Breast epithelium (tissue), 3 donors: ENCODE measurements around the gene IPCEF1.

Source experiments
- POLR2A ChIP-seq: fragments of 450-650 bp; IDR thresholded peaks from one replicate; pipeline ENCODE4 v1.6.1; 2016; ENCODE audit warnings: antibody characterized with exemption, mild to moderate bottlenecking, moderate library complexity
- TF ChIP-seq, protein P1 (sequence below), 3 donors: fragments of 450-650 bp; IDR thresholded peaks; one replicate each; pipeline ENCODE4 v1.5.1; 2016 to 2017; ENCODE audit warnings: antibody characterized with exemption in 3 of 3, mild to moderate bottlenecking in 3 of 3, moderate library complexity in 3 of 3

DNA sequence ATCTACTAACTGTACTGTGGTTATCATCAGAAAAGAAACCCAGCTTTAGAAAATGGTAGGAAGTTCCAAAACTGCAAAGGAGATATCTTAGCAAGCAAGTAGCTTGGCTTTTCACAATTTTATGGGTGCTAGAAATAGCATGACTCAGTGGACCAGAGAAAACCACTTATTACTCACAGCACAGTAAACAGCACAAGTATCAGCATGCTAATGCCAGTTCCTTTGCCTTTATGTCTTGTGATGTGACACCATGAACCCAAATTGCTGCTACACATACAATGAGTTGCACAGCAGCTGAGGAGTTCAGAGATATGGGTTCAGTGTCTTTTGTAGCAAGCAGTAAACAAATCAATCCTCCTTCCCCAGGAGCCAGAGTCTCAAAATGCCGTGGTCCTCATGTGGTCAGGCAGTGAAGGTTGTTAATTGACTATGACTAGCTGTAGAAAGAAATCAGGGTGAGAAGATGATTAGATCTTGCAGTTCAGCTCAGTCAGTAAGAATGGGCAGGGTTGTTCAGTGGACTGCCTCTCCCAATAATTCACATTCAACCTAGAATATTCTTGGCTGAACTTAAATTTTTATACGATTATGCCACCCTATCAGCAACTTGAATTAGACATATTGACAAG is 244.3 kb downstream of the IPCEF1 start:
- TF ChIP-seq, protein P1, sequence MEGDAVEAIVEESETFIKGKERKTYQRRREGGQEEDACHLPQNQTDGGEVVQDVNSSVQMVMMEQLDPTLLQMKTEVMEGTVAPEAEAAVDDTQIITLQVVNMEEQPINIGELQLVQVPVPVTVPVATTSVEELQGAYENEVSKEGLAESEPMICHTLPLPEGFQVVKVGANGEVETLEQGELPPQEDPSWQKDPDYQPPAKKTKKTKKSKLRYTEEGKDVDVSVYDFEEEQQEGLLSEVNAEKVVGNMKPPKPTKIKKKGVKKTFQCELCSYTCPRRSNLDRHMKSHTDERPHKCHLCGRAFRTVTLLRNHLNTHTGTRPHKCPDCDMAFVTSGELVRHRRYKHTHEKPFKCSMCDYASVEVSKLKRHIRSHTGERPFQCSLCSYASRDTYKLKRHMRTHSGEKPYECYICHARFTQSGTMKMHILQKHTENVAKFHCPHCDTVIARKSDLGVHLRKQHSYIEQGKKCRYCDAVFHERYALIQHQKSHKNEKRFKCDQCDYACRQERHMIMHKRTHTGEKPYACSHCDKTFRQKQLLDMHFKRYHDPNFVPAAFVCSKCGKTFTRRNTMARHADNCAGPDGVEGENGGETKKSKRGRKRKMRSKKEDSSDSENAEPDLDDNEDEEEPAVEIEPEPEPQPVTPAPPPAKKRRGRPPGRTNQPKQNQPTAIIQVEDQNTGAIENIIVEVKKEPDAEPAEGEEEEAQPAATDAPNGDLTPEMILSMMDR (IDR thresholded peaks at IDR 0.05): no peak
- no peak for TF ChIP-seq POLR2A
